Activated CD4-positive, alpha-beta T cell treated with anti-CD3 and anti-CD28 coated beads for 24 hours (primary cell): ENCODE data around the gene CERS4.
"Not testable (repeated sequence)": the region's sequence is repeated elsewhere in the genome, so short reads cannot be mapped to it uniquely, and the experiment has no call there.

ENCODE experiments used
- DNase-seq, 2 donors: peaks; one replicate each; pipeline ENCODE4 v3.0.0-alpha.2; 2020; ENCODE audit warnings: low read depth in 2 of 2

Gene CERS4

DNA sequence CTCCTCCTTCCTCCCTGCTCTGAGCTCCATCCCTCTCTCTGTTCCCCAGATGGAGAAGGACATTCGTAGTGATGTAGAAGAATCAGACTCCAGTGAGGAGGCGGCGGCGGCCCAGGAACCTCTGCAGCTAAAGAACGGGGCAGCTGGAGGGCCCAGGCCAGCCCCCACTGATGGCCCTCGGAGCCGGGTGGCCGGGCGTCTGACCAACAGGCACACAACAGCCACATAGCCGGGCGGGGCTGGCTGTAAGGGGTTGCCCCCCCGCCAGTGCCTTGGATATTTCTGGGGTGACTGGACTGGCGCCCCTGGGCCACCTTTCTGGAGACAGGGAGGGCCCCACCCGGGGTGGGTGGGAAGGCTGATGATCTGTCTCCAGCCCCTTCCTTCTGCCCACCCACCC, 52.7 kb downstream of the CERS4 start:
- DNase-seq = no peak

DNA sequence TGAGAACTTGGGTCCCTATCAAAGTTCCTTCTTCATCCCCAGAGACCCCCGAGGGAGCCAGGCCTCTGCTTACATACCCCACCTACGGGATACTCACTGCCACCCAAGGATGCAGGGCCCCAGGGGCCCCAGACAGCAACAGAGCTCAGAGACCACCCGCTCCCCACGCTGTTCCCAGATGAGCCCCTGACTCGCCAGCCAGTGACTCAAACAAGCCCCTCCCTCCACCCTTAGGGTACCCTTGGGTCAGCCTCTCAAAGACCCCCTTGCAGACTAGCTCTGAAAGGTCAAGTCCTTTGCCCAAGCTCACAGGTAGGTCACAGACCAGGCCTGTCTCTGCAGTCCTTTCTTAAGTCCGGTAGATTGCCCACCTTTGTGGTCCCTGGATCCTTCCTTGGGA, 53.3 kb downstream of the CERS4 start:
- DNase-seq = no peak

DNA sequence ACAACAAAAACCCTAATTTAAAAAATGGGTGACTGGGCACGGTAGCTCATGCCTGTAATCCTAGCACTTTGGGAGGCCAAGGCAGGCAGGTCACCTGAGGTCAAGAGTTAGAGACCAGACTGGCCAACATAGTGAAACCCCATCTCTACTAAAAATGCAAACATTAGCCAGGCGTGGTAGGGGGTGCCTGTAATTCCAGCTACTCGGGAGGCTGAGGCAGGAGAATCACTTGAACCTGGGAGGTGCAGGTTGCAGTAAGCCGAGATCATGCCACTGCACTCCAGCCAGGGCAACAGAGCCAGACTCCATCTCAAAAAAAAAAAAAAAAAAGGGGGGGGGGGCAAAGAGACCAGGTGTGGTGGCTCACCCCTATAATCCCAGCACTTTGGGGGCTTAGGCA, 55.1 kb downstream of the CERS4 start:
- not testable (repeated sequence) for DNase-seq

DNA sequence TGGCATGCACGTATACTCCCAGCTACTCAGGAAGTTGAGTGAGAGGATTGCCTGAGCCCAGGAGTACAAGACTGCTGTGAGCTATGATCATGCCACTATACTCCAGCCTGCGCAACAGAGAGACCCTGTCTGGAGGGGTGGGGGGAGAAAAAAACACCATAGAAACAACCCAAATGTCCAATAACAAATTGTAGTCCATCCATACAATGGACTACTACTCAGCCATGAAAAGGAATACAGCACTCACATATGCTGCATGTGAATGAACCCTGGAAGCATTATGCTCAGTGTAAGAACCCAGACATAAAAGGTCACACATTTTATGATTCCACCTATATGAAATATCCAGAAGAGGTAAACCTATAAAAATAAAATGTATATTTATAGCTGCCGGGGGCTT, 56.7 kb downstream of the CERS4 start:
- DNase-seq = no peak

DNA sequence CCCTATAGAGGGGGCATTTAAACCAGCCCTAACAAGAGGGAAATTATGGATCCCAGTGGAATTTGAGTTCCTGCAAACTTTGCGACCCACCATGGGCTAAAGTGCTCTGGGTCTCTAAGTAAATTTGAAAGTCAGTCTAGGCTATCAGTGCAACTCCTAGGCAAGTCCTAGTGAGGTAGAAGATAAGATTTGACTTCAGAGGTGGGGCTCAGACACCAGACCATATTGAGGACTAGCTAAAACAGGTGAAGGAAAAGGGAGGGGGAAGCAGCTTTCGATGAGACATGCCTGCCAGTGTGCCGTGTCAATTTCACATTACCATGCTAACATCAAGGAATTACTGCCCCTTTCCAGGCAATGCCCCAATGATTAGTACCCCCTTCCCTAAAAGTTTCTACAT, 60.6 kb downstream of the CERS4 start:
- DNase-seq = no peak

DNA sequence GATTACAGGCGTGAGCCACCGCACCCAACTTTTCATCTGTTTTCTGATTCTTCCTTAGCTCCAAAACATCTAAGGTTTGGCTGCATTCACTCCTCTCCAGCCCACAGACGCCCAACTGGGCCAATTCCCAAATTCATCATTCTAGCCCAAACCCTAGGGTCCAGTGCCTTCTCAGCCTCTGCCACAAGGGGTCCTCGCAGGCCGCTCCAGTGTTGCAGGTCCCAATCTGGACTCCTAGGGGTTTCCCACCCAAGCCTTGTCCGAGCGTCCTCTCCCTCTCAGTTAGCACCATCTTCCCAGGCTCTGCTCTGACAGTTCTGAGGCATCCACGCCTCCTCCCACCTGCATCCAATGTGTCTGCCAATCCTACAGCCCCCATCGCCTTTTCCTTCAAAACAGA, 67.3 kb downstream of the CERS4 start:
- DNase-seq = not testable (repeated sequence)

DNA sequence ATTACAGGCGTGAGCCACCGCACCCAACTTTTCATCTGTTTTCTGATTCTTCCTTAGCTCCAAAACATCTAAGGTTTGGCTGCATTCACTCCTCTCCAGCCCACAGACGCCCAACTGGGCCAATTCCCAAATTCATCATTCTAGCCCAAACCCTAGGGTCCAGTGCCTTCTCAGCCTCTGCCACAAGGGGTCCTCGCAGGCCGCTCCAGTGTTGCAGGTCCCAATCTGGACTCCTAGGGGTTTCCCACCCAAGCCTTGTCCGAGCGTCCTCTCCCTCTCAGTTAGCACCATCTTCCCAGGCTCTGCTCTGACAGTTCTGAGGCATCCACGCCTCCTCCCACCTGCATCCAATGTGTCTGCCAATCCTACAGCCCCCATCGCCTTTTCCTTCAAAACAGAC, 82.2 kb downstream of the CERS4 start:
- DNase-seq = not testable (repeated sequence)

DNA sequence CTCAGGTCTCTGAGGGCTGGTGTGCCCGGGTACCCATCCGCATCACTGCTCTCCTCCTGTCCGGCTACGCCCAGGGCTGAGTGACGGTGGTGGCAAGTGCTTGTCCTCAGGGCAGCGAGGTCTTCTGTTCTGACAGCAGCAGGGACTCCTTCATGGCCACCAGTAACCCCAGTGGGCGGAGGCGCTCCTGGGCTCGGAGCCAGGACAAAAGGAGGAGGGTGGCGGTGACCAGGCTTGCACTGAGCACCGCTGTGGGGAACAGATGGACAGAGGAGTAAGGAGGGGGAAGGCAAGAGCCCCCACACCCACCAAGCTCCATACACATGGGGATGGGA, 93.2 kb downstream of the CERS4 start:
- DNase-seq = no peak

DNA sequence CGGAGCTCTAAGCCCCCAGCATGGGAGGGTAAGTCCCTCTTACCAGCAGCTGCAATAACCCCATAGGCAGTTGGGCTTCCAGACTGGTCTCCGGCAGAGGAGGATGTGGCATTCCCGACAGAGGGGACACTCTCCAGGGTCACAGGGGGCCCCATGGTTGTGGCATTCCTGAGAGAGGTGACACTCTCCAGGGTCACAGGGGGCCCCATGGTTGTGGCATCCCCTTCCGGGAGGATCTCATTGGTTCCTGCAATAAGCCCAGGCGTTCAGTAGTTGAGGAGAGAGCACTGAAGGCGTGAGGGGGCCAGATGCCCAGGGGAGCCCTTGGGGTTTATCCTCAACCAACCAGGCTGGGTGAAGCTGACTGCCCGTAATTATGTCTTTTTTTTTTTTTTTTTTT, 93.6 kb downstream of the CERS4 start:
- DNase-seq = no peak

DNA sequence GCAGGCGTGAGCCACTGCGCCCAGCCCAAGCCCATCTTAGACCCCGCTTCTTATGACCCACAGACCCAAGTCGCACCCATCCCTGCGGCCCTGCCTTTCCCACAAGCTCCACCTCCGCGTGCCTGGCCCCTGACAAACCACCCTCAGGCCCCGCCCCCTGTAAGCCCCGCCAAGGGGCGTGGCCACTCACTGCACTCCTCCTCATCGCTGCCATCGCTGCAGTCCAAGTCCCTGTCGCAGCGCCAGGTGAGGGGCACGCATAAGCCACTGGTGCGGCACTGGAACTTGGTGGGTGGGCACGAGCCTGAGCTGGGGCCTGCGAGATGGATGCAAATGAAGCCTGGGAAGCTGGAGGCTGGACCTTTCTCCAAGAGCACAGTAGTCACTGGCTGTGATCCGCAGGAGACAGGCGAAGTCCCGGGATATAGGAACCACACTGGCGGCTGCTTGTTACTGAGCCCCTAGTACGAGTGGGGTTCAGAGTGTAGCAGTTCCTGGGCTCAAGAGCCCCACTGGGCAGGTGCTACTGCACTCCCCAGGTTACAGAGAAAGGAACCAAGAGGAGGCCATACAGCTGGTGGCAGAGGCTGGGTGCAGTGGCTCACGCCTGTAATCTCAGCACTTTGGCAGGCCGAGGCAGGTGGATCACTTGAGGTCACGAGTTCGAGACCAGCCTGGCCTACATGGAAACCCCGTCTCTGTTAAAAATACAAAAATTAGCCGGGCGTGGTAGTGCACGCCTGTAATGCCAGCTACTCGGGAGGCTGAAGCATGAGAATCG, 95.9 kb downstream of the CERS4 start:
- DNase-seq = no peak

DNA sequence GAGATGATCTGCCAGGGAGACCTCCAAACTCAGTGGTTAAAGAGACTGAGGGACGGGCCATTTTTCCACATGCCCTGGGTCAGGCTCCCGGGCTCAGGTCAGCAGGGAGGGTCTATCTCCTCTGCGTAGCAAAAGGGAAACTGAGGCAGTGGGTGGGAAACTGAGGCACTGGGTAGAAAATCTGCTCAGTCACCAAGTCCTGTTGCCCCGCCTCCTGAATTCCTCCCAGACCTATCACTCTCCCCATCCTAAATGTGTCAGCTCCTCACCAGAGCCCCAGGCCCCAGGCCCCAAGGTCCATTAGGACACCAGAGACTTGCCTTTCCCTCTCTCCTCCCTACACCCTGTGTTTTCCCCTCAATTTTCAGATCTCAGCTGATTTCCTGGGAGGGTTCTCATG, 96.6 kb downstream of the CERS4 start:
- DNase-seq = no peak

DNA sequence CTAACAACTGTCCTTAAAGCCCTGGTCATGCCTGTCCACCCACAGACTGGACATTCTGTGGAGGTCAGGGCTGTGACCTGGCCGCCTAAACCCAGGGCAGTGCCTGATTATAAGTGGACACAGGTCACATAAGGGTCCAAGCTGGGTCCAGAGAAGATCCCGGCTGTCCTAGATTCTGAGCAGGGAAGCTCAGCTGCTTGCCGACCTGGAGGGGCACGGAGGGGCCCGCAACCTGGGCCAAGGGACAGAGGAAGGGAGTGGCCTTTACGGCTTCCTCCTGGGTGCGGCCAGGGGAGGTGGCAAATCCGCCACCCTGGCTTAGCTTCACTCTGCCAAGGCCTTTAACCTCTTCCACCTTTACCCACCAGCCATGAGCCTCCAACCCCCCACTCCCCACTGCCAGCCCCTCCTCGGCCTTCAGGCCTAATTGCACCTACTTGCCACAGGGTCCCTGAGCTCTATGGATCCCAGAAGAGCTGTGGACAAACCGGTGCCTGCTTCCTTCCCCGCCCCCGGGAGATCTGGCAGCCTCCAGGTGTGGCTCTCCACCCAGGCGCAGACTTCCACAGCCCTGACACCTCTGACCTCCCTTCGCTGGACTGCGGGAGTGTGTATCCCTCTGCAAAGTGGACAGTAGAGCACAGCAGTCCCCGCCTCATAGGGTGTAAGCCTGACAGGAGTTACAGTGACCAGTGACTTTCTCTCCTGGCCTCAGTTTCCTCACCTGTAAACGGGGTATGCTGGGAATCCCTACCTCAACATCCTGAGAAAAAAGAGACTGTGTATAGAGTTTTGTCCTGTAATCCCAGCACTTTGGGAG, 97.3 kb downstream of the CERS4 start:
- DNase-seq = no peak

DNA sequence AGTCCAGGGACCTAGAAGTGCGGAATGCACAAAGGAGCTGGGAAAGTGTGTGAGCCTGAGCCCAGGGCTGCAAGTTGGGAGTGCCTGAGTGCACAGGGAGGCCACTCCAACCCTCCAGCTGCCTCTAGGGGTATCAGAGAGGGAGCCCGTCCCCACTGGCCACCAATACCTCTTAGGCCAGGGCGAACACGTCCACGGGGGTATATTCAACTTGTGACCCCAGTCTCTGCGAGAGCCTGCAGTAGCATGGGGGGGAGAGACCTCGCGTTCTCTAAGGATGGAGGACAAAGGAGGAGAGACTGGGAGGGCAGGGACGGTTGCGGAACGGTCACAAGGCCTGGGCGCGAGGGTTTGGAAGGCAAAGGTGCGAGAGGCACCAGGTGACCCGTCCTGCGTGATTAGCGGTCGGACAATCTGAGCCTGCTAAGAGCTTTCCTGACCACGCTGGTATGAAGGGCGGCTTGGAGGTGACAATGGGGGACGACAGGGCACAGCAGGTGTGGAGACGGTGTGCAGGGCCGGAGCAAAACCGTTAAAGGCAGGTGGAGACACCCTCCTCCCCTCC, 98.3 kb downstream of the CERS4 start:
- DNase-seq = no peak

DNA sequence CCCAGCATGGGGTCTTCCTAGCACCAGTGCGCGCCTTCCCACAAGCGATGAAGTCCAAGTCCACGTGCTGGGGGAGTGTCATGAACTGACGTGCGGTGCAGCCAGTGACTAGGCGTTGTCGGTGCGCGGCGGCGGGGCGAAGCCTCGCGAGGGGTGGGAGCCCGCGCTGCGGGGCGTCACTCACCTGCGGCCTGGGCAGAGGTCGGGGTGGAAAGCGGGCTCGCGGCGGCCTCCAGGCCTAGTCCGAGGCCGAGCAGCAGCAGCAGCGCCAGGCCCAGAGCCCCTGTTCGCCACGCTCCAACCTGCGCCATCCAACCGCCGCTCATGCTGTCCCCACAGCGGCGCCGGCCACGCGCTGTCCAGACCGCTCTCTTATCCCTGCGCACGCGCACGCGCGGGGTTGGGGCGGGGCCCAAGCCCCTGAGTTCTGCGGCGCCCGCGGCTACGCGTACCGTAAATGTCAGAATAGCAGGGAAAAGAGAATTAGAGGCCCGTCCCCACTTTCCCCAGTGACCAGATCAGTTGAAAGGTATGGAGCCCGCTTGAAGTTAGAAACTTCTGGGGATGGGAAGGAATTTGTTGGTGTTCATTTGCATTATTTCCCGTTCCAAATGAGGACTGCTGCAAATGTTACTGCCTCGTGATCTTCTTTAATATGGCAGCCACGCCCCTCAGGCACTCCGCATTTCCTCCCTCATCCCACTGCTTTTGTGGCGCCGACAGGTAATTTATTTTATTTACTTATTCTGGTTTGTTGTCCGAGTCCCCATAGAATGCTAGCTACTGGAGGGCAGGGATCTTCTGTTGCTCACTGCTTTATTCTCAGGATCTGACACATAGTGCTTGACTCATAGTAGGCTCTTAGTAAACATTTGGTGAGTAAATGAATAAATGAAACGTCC, 99.0 kb downstream of the CERS4 start, which contains the start of gene CD320:
CD320 (minus strand) TSS at position 394 of the 902 bp plus-strand sequence; CDS start at position 326, 68 bp downstream.
- DNase-seq = peak; percentile 73 to 81

DNA sequence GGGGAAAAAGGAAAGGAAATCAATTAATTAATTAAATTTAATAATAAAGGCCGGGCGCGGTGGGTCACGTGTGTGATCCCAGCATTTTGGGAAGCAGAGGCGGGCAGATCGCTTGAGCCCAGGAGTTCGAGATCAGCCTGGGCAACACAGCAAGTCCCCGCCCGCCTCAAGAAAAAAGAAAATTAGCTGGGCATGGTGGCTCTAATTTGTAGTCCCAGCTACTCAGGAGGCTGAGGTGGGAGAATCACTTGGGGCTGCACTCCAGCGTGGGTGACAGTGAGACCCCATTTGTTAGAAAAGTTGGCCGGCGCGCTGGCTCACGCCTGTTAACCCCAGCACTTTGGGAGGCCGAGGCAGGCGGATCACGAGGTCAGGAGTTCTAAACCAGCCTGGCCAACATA, 99.7 kb downstream of the CERS4 start:
- no peak for DNase-seq

DNA sequence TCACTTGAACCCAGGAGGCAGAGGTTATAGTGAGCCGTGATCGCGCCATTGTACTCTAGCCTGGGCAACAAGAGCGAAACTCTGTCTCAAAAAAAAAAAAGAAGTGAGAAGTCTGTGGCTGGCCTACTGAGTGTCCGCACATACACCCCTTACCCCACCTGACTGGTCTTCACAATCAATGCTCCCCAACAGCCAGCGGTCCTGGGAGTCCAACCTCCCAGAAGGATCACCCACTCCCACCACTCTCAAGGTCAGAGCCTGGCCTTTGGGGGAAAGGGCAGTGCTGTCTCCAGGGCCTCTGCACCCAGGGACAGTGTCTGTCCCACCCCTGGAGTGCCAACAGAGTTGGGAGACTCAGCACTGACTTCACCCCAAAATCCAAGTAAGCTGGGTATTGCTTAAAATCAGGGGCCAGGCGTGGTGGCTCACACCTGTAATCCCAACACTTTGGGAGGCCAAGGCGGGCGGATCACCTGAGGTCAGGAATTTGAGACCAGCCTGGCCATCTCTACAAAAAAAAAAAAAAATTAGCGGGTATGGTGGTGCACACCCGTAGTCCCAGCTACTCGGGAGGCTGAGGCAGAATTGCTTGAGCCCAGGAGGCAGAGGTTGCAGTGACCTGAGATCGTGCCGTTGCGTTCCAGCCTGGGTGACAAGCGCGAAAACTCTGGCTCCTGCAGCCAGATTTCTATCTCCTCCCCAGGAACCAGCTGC, 101.3 kb downstream of the CERS4 start:
- DNase-seq = no peak

DNA sequence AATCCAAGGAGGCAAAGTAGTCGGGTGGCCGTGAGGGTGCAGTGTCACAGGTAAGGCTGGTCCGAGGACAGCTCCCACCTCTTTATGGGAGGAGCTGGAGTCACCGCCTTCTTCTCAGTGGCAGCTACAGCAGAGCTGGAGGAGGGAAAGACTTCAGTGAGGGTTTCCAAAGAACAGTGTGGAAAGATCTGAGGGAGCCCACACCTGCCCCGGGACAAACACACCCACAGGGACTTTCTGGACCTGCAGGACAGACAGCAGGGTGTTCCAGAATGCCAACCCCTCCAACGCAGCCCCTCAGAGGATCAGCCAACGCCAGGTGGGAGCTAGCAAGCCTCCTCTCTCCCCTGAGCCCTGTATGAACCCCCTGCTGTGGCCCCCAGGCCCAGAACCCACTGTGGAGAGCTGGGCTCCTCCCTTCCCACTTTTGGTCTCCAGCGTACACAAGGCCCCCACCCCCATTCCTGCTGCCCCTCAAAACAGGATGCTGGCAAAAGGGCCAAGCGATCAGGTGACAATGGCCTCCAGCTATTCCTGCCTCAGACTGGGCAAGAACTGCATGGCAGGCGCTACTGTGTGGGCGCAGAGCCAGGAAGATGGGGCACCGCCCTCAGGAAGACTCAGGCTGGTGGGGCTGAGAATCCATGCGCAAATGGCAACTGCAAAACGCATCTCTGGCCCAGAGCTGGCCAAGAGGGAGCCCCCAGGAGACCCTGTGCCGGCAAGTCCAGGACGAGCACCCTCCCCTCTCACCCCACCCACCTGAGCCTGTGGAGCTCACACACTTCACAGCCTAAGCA, 102.5 kb downstream of the CERS4 start:
- DNase-seq = no peak
